Immature natural killer cell (primary cell): ENCODE measurements around the gene STXBP3. TPM values are rescaled to one million over a fixed set of nuclear protein-coding genes. Genes with fewer than 3 reads are reported as not detected.

Source experiments
- DNase-seq, 3 donors: peaks; one replicate each; pipeline ENCODE4 v3.0.0; 2022; ENCODE audit warnings: mixed read lengths in 1 of 3
- H3K27ac Mint-ChIP-seq, 6 donors: one replicate each; pipeline ENCODE4 v1.8.0; 2020; ENCODE audit warnings: mixed read lengths in 6 of 6, mild to moderate bottlenecking in 5 of 6, inconsistent platforms in 4 of 6, moderate library complexity in 3 of 6
- H3K27me3 Mint-ChIP-seq, 3 donors: one replicate each; pipeline ENCODE4 v1.8.0; 2020 to 2021; ENCODE audit warnings: low read depth in 3 of 3, mild to moderate bottlenecking in 3 of 3, mixed read lengths in 3 of 3, moderate library complexity in 3 of 3, inconsistent platforms in 1 of 3
- H3K36me3 Mint-ChIP-seq, 3 donors: one replicate each; pipeline ENCODE4 v1.8.0; 2020; ENCODE audit warnings: mixed read lengths in 3 of 3, inconsistent platforms in 2 of 3, mild to moderate bottlenecking in 2 of 3
- H3K4me1 Mint-ChIP-seq, 2 donors: one replicate each; pipeline ENCODE4 v1.8.0; 2020; ENCODE audit warnings: inconsistent platforms in 2 of 2, mild to moderate bottlenecking in 2 of 2, mixed read lengths in 2 of 2, moderate library complexity in 1 of 2
- H3K4me3 Mint-ChIP-seq, 5 donors: one replicate each; pipeline ENCODE4 v1.8.0; 2020; ENCODE audit warnings: mild to moderate bottlenecking in 5 of 5, mixed read lengths in 5 of 5, inconsistent platforms in 3 of 5, moderate library complexity in 3 of 5
- H3K9me3 Mint-ChIP-seq, 6 donors: one replicate each; pipeline ENCODE4 v1.8.0; 2020; ENCODE audit warnings: mild to moderate bottlenecking in 6 of 6, mixed read lengths in 6 of 6, inconsistent platforms in 4 of 6, moderate library complexity in 3 of 6
- polyA plus RNA-seq, 3 donors: library from polyadenylated mRNA; unstranded; fragments of 300-500 nt; fragmentation: Illumina TruSeq; gene quantifications; one replicate each; pipeline ENCODE4 v1.2.3, GENCODE V29; 2021

Gene STXBP3
- polyA plus RNA-seq, 3 donors from 2014 or later = 38.4 to 44.7 (median 42.6) TPM

GRCh38 chr1:108785880-108786279 is 39.4 kb downstream of the STXBP3 start:
- no peak overlapping the region for H3K27ac Mint-ChIP-seq
- peaks cover 51 to 73% (median 66%) of the 10 kb centered on the region in 3 donors for H3K36me3 Mint-ChIP-seq
- H3K27me3 Mint-ChIP-seq = no peaks in the 10 kb centered on the region
- no peak overlapping the region for H3K4me3 Mint-ChIP-seq
- peaks cover 0 to 11% (median 9%) of the 10 kb centered on the region in 6 donors for H3K9me3 Mint-ChIP-seq
- H3K4me1 Mint-ChIP-seq = no peaks in the 10 kb centered on the region
- no peak for DNase-seq

- no peak for DNase-seq
- Mint-ChIP-seq H3K9me3 (peaks cover 0 to 12% (median 4%) of the 10 kb centered on the region in 6 donors), H3K36me3 (peaks cover 39 to 75% (median 69%) of the 10 kb centered on the region in 3 donors), H3K4me1 (no peaks in the 10 kb centered on the region), H3K27ac (no peak overlapping the region), H3K4me3 (no peak overlapping the region), H3K27me3 (no peaks in the 10 kb centered on the region)
These were observed 45.3 kb downstream of the STXBP3 start for GRCh38 chr1:108791790-108792189.

DNA sequence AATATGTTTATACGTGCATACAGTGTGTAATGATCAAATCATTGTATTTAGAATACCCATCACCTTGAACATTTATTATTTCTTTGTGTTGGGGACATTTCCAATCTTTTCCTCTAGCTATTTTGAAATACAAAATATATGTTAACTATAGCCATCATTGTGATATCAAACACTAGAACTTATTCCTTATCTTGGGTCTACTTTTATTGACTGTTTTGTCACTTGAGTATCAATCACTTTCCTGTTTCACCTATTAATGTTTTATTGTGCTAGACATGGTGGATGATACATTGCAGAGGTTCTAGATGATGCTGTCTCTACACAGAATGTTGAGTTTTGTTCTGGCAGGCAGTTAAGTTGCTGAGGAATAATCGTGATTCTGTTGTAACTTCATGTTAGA is 45.9 kb downstream of the STXBP3 start:
- peaks cover 0 to 12% (median 4%) of the 10 kb centered on the region in 6 donors for H3K9me3 Mint-ChIP-seq
- H3K27me3 Mint-ChIP-seq = no peaks in the 10 kb centered on the region
- H3K4me1 Mint-ChIP-seq = no peaks in the 10 kb centered on the region
- no peak for DNase-seq
- H3K27ac Mint-ChIP-seq = no peak overlapping the region
- H3K4me3 Mint-ChIP-seq = no peak overlapping the region
- H3K36me3 Mint-ChIP-seq = peaks cover 37 to 69% (median 63%) of the 10 kb centered on the region in 3 donors

- Mint-ChIP-seq H3K4me1 (no peaks in the 10 kb centered on the region), H3K36me3 (peaks cover 33 to 58% (median 43%) of the 10 kb centered on the region in 3 donors), H3K27me3 (peaks cover 0 to 2% (median 0%) of the 10 kb centered on the region in 3 donors), H3K4me3 (no peak overlapping the region), H3K9me3 (no peaks in the 10 kb centered on the region), H3K27ac (no peak overlapping the region)
- no peak for DNase-seq
These were observed 52.5 kb downstream of the STXBP3 start for GRCh38 chr1:108799001-108799400.

DNA sequence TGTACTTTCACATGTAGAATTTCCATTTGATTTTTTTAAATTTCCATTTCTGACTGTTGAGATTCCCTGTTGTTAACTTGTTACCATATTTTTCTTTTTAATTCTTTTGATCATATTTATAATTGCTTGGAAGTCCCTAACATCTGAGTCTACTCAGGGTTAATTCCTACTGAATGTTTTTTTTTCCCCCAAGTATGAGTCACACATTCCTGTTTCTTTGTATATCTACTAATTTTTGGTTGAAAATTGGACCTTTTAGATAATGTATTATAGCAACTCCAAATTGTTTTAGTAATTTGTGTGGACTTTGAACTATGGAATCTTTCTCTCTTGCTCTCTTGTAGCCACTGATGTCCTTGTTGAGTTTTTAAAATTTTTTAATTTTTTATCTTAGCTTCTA is 54.6 kb downstream of the STXBP3 start:
- H3K36me3 Mint-ChIP-seq = peaks cover 35 to 50% (median 35%) of the 10 kb centered on the region in 3 donors
- no peaks in the 10 kb centered on the region for H3K4me1 Mint-ChIP-seq
- no peak for DNase-seq
- H3K27me3 Mint-ChIP-seq = peaks cover 0 to 2% (median 0%) of the 10 kb centered on the region in 3 donors
- H3K27ac Mint-ChIP-seq = peak overlapping the region in 3 of 6 donors; percentile 21 to 59 (median 37)
- no peak overlapping the region for H3K4me3 Mint-ChIP-seq
- no peaks in the 10 kb centered on the region for H3K9me3 Mint-ChIP-seq

DNA sequence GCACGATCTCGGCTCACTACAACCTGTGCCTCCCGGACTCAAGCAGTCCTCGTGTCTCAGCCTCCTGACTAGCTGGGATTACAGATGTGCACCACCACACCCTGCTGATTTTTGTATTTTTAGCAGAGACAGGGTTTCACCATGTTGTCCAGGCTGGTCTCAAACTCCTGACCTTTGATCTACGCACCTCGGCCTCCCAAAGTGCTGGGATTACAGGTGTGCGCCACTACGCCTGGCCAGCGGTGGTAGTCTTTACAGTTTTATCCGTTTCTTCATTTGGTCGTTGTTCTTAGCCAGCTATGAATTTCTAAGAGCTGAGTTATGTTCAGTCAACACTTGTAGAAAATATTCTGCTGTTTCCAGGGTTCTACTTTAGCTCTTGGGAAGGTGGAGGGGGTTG is 57.1 kb downstream of the STXBP3 start:
- Mint-ChIP-seq H3K9me3 (no peaks in the 10 kb centered on the region), H3K27me3 (peaks cover 0 to 2% (median 0%) of the 10 kb centered on the region in 3 donors), H3K4me3 (no peak overlapping the region), H3K36me3 (peaks cover 33 to 57% (median 36%) of the 10 kb centered on the region in 3 donors), H3K27ac (no peak overlapping the region), H3K4me1 (no peaks in the 10 kb centered on the region)
- DNase-seq = no peak

DNA sequence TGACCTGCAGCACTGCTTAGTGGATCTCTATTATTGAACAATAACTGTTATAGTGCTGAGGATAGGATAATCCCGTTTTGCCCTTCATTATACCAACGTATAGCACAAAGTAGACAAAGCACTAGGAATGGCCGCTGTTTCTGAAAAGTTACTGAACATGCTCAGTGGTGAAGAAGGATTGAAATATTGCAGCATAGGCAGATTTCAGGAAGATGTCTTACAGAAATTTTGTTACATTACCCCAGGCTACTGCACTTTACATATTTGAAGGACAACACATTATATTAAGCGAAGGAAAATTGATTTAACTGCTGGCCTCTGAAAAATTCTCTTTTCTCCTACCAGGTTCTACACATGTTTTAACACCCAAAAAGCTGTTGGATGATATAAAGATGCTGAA is 62.0 kb downstream of the STXBP3 start:
- no peaks in the 10 kb centered on the region for H3K27me3 Mint-ChIP-seq
- no peak for DNase-seq
- no peak overlapping the region for H3K4me3 Mint-ChIP-seq
- no peak overlapping the region for H3K27ac Mint-ChIP-seq
- peaks cover 16 to 34% (median 17%) of the 10 kb centered on the region in 3 donors for H3K36me3 Mint-ChIP-seq
- H3K4me1 Mint-ChIP-seq = no peaks in the 10 kb centered on the region
- no peaks in the 10 kb centered on the region for H3K9me3 Mint-ChIP-seq

DNA sequence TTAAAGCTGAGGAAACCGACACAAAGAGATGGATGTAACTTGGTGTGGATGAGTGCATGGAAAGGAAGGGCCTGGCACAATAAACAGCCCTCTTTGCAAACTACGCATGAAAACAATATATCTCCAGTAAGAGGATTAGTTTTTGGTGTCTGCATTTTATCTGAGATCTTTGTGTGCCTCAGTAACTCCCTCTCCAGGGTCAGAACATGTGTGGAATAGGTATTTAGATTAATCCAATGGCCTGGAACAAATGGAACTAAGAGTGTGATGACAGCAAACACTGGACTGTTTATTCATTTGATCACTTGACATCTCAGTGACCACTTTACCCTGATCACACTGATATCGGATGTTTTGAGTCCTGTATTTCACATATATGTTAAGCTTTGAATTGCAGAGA is 65.1 kb downstream of the STXBP3 start:
- no peaks in the 10 kb centered on the region for H3K9me3 Mint-ChIP-seq
- peaks cover 0 to 3% (median 2%) of the 10 kb centered on the region in 3 donors for H3K27me3 Mint-ChIP-seq
- DNase-seq = no peak
- no peak overlapping the region for H3K27ac Mint-ChIP-seq
- peaks cover 8 to 19% (median 9%) of the 10 kb centered on the region in 3 donors for H3K36me3 Mint-ChIP-seq
- no peaks in the 10 kb centered on the region for H3K4me1 Mint-ChIP-seq
- no peak overlapping the region for H3K4me3 Mint-ChIP-seq

DNA sequence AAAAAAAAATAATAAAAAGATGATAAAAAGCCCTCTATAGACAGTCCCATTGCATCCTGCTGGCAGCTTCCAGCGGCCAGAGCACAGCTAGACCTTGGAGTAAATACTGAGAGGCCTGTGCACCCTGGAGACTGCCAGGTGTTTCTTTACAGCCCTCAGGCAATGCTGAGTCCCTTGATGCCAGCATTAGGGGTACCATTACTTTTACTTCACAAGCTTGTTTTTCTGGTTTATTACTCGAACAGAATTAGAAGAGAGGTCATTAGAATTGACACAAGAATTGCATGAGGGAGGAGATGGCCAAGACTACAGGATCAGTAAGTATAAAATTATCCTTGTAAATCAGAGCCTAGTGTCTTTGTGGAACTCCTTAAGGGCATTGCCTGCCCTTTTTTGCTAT is 66.9 kb downstream of the STXBP3 start:
- H3K9me3 Mint-ChIP-seq = no peaks in the 10 kb centered on the region
- peaks cover 6 to 13% (median 8%) of the 10 kb centered on the region in 3 donors for H3K36me3 Mint-ChIP-seq
- H3K27me3 Mint-ChIP-seq = peaks cover 0 to 3% (median 2%) of the 10 kb centered on the region in 3 donors
- no peak overlapping the region for H3K4me3 Mint-ChIP-seq
- H3K27ac Mint-ChIP-seq = no peak overlapping the region
- DNase-seq = no peak
- no peaks in the 10 kb centered on the region for H3K4me1 Mint-ChIP-seq

DNA sequence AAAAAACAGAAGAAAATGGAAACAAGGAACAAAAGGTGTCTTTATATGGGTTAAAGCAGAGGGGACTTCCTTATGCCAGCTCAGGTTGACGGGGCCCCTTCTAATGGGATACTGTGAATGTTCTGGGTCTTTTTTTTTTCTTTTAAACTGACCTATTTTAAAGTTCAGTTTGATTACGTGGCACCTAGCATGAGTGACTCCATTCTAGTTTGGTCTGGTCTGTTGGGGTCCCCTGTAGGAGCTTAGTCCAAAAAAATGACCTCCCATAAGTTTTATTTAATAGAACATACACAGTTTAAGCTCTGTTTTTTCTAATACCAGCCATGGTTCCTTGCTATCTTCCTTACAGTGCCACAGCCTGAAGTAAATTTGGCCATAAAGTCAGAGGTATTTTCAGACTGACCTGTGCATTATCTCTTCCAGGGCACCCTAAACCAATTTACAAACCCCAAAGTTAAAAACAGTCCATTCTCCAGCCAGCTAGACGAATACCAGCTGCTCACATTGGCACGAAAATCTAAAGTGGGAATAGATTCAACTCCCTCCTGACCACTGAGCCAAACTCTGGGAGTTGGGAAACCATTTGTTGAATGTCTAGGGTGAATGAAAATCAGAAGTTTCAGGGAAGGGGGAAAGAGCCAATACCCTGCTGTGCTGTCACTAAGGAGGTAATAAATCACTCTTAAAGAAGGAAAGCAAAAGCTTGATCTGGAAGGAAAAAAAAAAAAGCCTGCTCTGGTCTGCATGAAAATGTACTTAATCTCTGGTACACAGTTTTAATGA is 68.1 kb downstream of the STXBP3 start:
- H3K27me3 Mint-ChIP-seq = peaks cover 0 to 3% (median 3%) of the 10 kb centered on the region in 3 donors
- H3K36me3 Mint-ChIP-seq = peaks cover 0 to 5% (median 4%) of the 10 kb centered on the region in 3 donors
- H3K9me3 Mint-ChIP-seq = no peaks in the 10 kb centered on the region
- H3K27ac Mint-ChIP-seq = no peak overlapping the region
- H3K4me3 Mint-ChIP-seq = no peak overlapping the region
- H3K4me1 Mint-ChIP-seq = no peaks in the 10 kb centered on the region
- DNase-seq = no peak

DNA sequence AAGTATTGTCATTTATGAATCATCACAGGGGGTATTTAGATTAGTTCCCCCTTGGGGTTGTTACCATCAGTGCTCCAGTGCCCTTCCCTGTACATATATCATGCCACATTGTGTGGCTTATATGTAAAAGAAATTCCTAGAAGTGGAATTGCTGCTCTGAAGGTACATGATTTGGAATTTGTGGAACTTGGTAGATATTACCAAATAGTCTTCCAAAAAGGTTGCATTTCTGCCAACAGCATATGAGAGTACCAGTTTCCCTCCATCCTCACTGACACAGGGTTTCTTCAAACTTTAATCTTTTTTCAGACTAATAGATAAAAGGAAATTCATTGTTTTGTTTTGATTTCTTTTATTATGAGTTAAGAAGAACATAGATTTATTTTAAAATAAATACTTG is 69.1 kb downstream of the STXBP3 start:
- no peaks in the 10 kb centered on the region for H3K4me1 Mint-ChIP-seq
- peaks cover 0 to 5% (median under 1%) of the 10 kb centered on the region in 3 donors for H3K36me3 Mint-ChIP-seq
- H3K9me3 Mint-ChIP-seq = no peaks in the 10 kb centered on the region
- H3K27ac Mint-ChIP-seq = no peak overlapping the region
- no peak overlapping the region for H3K4me3 Mint-ChIP-seq
- no peak for DNase-seq
- peaks cover 0 to 5% (median 3%) of the 10 kb centered on the region in 3 donors for H3K27me3 Mint-ChIP-seq

DNA sequence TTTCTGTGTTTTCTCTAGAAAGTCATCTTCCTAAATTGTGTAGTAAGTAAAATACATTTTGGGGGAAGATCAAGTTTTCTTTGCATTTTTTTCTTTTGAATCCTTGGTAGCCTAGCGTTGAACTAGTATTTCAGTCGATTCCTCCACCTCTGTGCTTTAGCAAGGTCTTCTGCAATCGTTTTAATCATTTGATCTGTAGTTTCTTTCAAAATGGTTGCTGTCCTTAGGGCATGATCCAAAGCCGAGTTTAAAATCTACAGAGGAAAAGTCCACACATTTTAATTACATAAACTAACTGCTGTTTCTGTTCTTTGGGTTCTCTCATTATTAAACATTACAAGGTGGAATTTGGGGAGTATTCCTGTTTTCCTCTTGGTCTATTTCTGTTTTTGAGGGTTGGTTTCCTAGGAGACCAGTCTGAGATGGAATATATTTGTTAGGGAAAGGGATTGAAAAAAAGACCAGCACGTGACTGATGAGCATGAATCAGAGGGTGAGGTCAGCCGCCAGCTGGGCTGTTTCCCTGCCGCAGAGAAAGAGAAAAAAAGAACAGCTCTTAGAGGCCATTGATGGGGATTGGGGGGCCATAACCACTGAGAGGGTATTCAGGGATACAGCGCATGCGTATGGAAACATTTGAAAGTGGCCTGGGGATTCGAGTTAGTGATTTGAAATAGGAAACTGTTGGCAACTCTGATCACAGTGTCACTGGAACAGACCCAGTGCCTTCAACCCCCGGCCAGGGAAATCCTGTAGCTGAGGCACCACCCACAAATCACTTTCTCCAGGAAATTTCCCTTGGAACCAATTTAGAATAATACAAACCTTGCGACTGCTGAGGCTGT is 69.8 kb downstream of the STXBP3 start:
- Mint-ChIP-seq H3K27ac (no peak overlapping the region), H3K9me3 (no peaks in the 10 kb centered on the region), H3K36me3 (peaks cover 0 to 5% (median 0%) of the 10 kb centered on the region in 3 donors), H3K4me3 (no peak overlapping the region), H3K27me3 (peaks cover 2 to 5% (median 3%) of the 10 kb centered on the region in 3 donors), H3K4me1 (no peaks in the 10 kb centered on the region)
- no peak for DNase-seq

- H3K36me3 Mint-ChIP-seq = no peaks in the 10 kb centered on the region
- peaks cover 2 to 5% (median 3%) of the 10 kb centered on the region in 3 donors for H3K27me3 Mint-ChIP-seq
- peak in 2 of 3 donors; percentile 10 to 22 for DNase-seq
- no peak overlapping the region for H3K27ac Mint-ChIP-seq
- H3K4me1 Mint-ChIP-seq = no peaks in the 10 kb centered on the region
- peak overlapping the region in 2 of 5 donors; percentile 10 to 51 for H3K4me3 Mint-ChIP-seq
- no peaks in the 10 kb centered on the region for H3K9me3 Mint-ChIP-seq
These were observed 70.5 kb downstream of the STXBP3 start for GRCh38 chr1:108817016-108817415.

- Mint-ChIP-seq H3K4me3 (no peak overlapping the region), H3K36me3 (no peaks in the 10 kb centered on the region), H3K27me3 (peaks cover 2 to 5% (median 3%) of the 10 kb centered on the region in 3 donors), H3K27ac (no peak overlapping the region), H3K9me3 (no peaks in the 10 kb centered on the region), H3K4me1 (no peaks in the 10 kb centered on the region)
- no peak for DNase-seq
These were observed 71.3 kb downstream of the STXBP3 start for GRCh38 chr1:108817811-108818210.
